Stimulated activated CD8-positive, alpha-beta memory T cell treated with anti-CD3 and anti-CD28 coated beads, Interleukin-4, amount 100 ng/mL, for 48 hours (primary cell): Measurements from ENCODE around the gene AKR1C8.

Experiments used
- DNase-seq: peaks from one replicate; pipeline ENCODE4 v3.0.0-alpha.2; 2020

AKR1C8 gene

DNA sequence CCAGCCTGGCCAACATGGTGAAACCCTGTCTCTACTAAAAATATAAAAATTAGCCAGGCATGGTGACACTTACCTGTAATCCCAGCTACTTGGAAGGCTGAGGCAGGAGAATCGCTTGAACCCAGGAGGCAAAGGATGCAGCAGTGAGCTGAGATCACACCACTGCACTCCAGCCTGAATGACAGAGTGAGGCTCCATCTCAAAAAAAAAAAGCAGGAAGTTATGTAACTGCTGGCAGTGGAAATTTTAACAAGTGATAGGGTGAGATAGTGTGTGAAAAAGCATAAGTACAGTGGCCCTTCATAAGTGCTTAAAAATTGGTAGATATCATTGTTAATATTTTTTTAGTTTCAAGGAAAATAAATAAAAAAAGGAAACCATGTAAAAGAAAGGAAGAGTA is 78.4 kb downstream of the AKR1C8 start:
- DNase-seq = no peak

- no peak for DNase-seq
Observed at GRCh38 chr10:5105626-5106025, 79.3 kb downstream of the AKR1C8 start.
